ENCODE measurements around the gene TOMM7. TPM values are rescaled to one million over a fixed set of nuclear protein-coding genes. Genes with fewer than 3 reads are reported as not detected.

The TOMM7 gene
- total and polyA plus RNA-seq, 10 of the 15 experiments (the other 5 are each of a cell fraction or from before 2014, with no cell fraction given) = 151 to 1,497 (median 322) TPM

DNA sequence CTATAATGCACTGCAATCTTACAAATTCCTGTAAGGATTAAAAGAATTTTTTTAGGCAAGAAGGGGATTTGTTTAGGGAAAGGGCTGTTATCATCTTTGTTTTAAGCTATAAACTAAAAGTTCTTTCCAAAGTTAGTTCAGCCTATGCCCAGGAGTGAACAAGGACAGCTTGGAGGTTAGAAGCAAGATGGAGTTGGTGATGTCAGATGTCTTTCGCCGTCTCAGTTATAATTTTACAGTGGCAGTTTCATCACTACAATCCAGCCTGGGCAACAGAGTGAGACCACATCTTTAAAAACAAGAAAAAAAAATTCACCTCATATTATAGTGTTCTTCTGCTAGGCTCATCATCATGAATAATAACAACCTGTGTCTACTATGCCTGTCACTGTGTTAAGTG, 2.1 kb upstream of the TOMM7 start:
- no peaks in the 10 kb centered on the region for H3K9me3 ChIP-seq (replicated peaks; ENCODE audit: control insufficient read depth, insufficient read depth, low read length)
- DNase-seq (ENCODE audit: low read depth, low spot score) (no peak), FAIRE-seq (no peak), ATAC-seq (no peak)
- H3K79me2 ChIP-seq (ENCODE audit: control insufficient read depth, insufficient read depth, low read length) = peaks cover 26% of the 10 kb centered on the region
- peaks cover 4% of the 10 kb centered on the region for H3K4me1 ChIP-seq (ENCODE audit: control insufficient read depth, insufficient read depth, low read length)
- no peaks in the 10 kb centered on the region for H4K20me1 ChIP-seq (ENCODE audit: control insufficient read depth, insufficient read depth)
- H3K27ac ChIP-seq (ENCODE audit: control insufficient read depth, insufficient read depth) = no peak overlapping the region
- in situ Hi-C loops (cut with MboI) = no loop called here
- H3K27me3 ChIP-seq (replicated peaks in 1 of 2; ENCODE audit: control insufficient read depth in 2 of 2, insufficient read depth in 2 of 2, low read length in 1 of 2) = no peaks in the 10 kb centered on the region
- RAD21 ChIA-PET (ENCODE audit: unreplicated experiment) = interaction anchor here (6.1 kb wide), 1 partner anchor 230 kb away, joined by 50 read pairs; no protein-coding TSS in a partner anchor
- POLR2A ChIA-PET = interaction anchor here (0.9 kb wide), 3 partner anchors 15 to 197 kb away, joined by 3 read pairs; no protein-coding TSS in a partner anchor
- SMC1A ChIA-PET (ENCODE audit: uncharacterized antibody, unreplicated experiment) = interaction anchor here (0.7 to 6.9 kb wide), 6 partner anchors 8 to 232 kb away, joined by 3 to 63 read pairs (median 4); no protein-coding TSS in a partner anchor
- CTCF ChIA-PET = interaction anchor here (0.9 to 6.1 kb wide), 6 partner anchors 13 to 230 kb away, joined by 3 to 73 read pairs (median 4); no protein-coding TSS in a partner anchor
- TF ChIP-seq MTA3 (IDR thresholded peaks at IDR 0.05; ENCODE audit: borderline replicate concordance, low read length) (no peak), MEF2B (IDR thresholded peaks at IDR 0.05; ENCODE audit: partially characterized antibody, poor library complexity, severe bottlenecking) (no peak), FOS (IDR thresholded peaks at IDR 0.05; ENCODE audit: borderline replicate concordance, extremely low read depth, insufficient read length) (no peak), ZNF384 (IDR thresholded peaks at IDR 0.05; ENCODE audit: borderline replicate concordance, low read depth, low read length) (no peak), BHLHE40 (IDR thresholded peaks at IDR 0.05; ENCODE audit: borderline replicate concordance in 1 of 2, low read depth in 2 of 2, low read length in 1 of 2) (no peak), CHD1 (IDR thresholded peaks at IDR 0.05; ENCODE audit: low read depth, low read length) (no peak), EZH2 (IDR thresholded peaks at IDR 0.05; ENCODE audit: borderline replicate concordance, control insufficient read depth, low read depth, low read length) (no peak), JUND (IDR thresholded peaks at IDR 0.05; ENCODE audit: low read depth, low read length) (no peak), MTA2 (IDR thresholded peaks at IDR 0.05; ENCODE audit: low read depth) (no peak), SUZ12 (IDR thresholded peaks at IDR 0.05; ENCODE audit: unreplicated experiment) (no peak), ZNF622 (IDR thresholded peaks at IDR 0.05) (no peak), TARDBP (IDR thresholded peaks at IDR 0.05; ENCODE audit: borderline replicate concordance) (no peak), KLF5 (IDR thresholded peaks at IDR 0.05; ENCODE audit: partially characterized antibody) (no peak), HDGF (IDR thresholded peaks at IDR 0.05) (no peak)
- TF ChIP-seq, protein P1, sequence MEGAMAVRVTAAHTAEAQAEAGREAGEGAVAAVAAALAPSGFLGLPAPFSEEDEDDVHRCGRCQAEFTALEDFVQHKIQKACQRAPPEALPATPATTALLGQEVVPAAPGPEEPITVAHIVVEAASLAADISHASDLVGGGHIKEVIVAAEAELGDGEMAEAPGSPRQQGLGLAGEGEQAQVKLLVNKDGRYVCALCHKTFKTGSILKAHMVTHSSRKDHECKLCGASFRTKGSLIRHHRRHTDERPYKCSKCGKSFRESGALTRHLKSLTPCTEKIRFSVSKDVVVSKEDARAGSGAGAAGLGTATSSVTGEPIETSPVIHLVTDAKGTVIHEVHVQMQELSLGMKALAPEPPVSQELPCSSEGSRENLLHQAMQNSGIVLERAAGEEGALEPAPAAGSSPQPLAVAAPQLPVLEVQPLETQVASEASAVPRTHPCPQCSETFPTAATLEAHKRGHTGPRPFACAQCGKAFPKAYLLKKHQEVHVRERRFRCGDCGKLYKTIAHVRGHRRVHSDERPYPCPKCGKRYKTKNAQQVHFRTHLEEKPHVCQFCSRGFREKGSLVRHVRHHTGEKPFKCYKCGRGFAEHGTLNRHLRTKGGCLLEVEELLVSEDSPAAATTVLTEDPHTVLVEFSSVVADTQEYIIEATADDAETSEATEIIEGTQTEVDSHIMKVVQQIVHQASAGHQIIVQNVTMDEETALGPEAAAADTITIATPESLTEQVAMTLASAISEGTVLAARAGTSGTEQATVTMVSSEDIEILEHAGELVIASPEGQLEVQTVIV (IDR thresholded peaks at IDR 0.05; ENCODE audit: borderline replicate concordance, partially characterized antibody) = no peak
- TF ChIP-seq, protein P2, sequence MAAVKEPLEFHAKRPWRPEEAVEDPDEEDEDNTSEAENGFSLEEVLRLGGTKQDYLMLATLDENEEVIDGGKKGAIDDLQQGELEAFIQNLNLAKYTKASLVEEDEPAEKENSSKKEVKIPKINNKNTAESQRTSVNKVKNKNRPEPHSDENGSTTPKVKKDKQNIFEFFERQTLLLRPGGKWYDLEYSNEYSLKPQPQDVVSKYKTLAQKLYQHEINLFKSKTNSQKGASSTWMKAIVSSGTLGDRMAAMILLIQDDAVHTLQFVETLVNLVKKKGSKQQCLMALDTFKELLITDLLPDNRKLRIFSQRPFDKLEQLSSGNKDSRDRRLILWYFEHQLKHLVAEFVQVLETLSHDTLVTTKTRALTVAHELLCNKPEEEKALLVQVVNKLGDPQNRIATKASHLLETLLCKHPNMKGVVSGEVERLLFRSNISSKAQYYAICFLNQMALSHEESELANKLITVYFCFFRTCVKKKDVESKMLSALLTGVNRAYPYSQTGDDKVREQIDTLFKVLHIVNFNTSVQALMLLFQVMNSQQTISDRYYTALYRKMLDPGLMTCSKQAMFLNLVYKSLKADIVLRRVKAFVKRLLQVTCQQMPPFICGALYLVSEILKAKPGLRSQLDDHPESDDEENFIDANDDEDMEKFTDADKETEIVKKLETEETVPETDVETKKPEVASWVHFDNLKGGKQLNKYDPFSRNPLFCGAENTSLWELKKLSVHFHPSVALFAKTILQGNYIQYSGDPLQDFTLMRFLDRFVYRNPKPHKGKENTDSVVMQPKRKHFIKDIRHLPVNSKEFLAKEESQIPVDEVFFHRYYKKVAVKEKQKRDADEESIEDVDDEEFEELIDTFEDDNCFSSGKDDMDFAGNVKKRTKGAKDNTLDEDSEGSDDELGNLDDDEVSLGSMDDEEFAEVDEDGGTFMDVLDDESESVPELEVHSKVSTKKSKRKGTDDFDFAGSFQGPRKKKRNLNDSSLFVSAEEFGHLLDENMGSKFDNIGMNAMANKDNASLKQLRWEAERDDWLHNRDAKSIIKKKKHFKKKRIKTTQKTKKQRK (IDR thresholded peaks at IDR 0.05; ENCODE audit: low read depth, low read length) = no peak
- TF ChIP-seq, protein P3, sequence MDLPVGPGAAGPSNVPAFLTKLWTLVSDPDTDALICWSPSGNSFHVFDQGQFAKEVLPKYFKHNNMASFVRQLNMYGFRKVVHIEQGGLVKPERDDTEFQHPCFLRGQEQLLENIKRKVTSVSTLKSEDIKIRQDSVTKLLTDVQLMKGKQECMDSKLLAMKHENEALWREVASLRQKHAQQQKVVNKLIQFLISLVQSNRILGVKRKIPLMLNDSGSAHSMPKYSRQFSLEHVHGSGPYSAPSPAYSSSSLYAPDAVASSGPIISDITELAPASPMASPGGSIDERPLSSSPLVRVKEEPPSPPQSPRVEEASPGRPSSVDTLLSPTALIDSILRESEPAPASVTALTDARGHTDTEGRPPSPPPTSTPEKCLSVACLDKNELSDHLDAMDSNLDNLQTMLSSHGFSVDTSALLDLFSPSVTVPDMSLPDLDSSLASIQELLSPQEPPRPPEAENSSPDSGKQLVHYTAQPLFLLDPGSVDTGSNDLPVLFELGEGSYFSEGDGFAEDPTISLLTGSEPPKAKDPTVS (IDR thresholded peaks at IDR 0.05; ENCODE audit: low read depth, low read length) = no peak
- intact Hi-C loops (cut with micrococcal nuclease; ENCODE audit: unreplicated experiment) = loop anchor here (10.0 kb wide), 1 partner anchor 360 kb away; the partner anchor contains the start of gene NUP42
- H3K4me2 ChIP-seq (ENCODE audit: control insufficient read depth, insufficient read depth) = no peak overlapping the region
- 92% methylated on average over 2 of the region's 2 CpGs for WGBS (ENCODE audit: insufficient coverage, insufficient replicate concordance, low lambda C conversion rate, missing lambda C conversion rate)
- no peaks in the 10 kb centered on the region for H3K36me3 ChIP-seq (ENCODE audit: control insufficient read depth in 2 of 2, insufficient read depth in 2 of 2, low read length in 1 of 2)
- BruUV-seq (replicated peaks) = no TSS peak
- no peak overlapping the region for H3K4me3 ChIP-seq
- no peak overlapping the region for H3K9ac ChIP-seq (ENCODE audit: control insufficient read depth, insufficient read depth, low read length)
- no peak overlapping the region for H2AFZ ChIP-seq (ENCODE audit: control insufficient read depth, low read depth, low read length)
